ENCODE results near the gene AIFM2. TPM values are rescaled to one million over a fixed set of nuclear protein-coding genes. Genes with fewer than 3 reads are reported as not detected.
A peak's percentile ranks its signal among the peaks of the same experiment; 100 is the strongest.

AIFM2 gene
- total and polyA plus RNA-seq, 2 of the 13 experiments (the other 11 are each of a cell fraction or from before 2014, with no cell fraction given): 20.3 to 29.5 TPM

DNA sequence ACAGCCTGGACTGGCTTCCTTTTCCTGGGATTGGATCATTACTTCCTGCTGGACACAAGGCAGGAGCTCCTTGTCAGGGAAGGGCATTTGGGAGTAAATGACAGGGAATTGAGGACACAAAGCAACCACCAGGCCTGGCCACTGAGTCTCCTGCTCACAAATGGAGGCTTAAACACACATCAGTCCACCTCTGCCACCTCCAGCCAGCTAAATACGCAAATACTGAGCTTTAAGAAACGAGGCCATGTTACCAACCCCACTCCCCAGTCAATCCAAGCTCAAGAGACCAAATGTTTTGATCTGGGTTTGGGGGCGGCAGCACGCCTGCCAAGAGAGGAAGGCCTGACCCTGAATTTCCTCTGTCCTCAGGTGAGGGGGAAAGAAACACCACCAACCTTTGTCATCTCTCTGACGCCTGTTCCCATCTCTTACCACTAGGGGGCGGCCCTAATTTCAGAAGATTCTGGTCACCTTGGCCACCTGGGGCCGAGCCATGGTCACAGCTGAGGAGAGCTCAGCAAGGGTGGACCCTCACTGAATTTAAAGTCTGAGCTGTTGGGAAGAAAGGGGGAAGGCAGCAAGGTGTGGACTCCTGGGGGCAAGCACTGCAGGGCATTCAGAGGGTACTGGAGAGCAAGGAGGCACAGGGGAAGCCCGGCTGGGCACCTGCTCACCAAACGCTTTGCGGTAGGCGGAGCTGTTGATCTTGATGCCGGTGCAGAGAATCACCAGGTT, 16.5 kb downstream of the AIFM2 start (continued):
- TF ChIP-seq, protein P1, sequence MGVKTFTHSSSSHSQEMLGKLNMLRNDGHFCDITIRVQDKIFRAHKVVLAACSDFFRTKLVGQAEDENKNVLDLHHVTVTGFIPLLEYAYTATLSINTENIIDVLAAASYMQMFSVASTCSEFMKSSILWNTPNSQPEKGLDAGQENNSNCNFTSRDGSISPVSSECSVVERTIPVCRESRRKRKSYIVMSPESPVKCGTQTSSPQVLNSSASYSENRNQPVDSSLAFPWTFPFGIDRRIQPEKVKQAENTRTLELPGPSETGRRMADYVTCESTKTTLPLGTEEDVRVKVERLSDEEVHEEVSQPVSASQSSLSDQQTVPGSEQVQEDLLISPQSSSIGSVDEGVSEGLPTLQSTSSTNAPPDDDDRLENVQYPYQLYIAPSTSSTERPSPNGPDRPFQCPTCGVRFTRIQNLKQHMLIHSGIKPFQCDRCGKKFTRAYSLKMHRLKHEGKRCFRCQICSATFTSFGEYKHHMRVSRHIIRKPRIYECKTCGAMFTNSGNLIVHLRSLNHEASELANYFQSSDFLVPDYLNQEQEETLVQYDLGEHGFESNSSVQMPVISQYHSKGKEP (CRISPR knock-in tag; IDR thresholded peaks at IDR 0.05): no peak
- TF ChIP-seq GATAD2A (CRISPR knock-in tag; IDR thresholded peaks at IDR 0.05) (0 out of 2 replicates have a peak, but pooled peaks have one; percentile 19), EHMT2 (IDR thresholded peaks at IDR 0.05; ENCODE audit: borderline replicate concordance, low read depth, low read length) (no peak), ZBTB3 (CRISPR knock-in tag; IDR thresholded peaks at IDR 0.05; ENCODE audit: borderline replicate concordance, low read depth) (no peak), RXRA (CRISPR knock-in tag; IDR thresholded peaks at IDR 0.05) (no peak), XRCC5 (optimal IDR thresholded peaks at IDR 0.05; ENCODE audit: low read length) (peak; percentile 54), ZNF552 (CRISPR knock-in tag; IDR thresholded peaks at IDR 0.05; ENCODE audit: borderline replicate concordance) (no peak), MATR3 (CRISPR knock-in tag; IDR thresholded peaks at IDR 0.05) (no peak), PRDM4 (CRISPR knock-in tag; IDR thresholded peaks at IDR 0.05; ENCODE audit: borderline replicate concordance) (no peak), STAG1 (CRISPR knock-in tag; IDR thresholded peaks at IDR 0.05) (peak; percentile 67), ZMAT5 (CRISPR knock-in tag; IDR thresholded peaks at IDR 0.05; ENCODE audit: borderline replicate concordance, low read depth) (no peak), ZNF619 (CRISPR knock-in tag; IDR thresholded peaks at IDR 0.05) (0 out of 2 replicates have a peak, but pooled peaks have one; percentile 31), SMAD1 (CRISPR knock-in tag; IDR thresholded peaks at IDR 0.05; ENCODE audit: borderline replicate concordance, low read depth) (0 out of 2 replicates have a peak, but pooled peaks have one; percentile 36), CHD4 (IDR thresholded peaks at IDR 0.05; ENCODE audit: borderline replicate concordance, low read length) (no peak), ZNF235 (CRISPR knock-in tag; IDR thresholded peaks at IDR 0.05; ENCODE audit: borderline replicate concordance) (no peak), ZNF34 (CRISPR knock-in tag; IDR thresholded peaks at IDR 0.05; ENCODE audit: borderline replicate concordance) (no peak), NFYB (CRISPR knock-in tag; IDR thresholded peaks at IDR 0.05) (no peak)
- TF ChIP-seq, protein P2, sequence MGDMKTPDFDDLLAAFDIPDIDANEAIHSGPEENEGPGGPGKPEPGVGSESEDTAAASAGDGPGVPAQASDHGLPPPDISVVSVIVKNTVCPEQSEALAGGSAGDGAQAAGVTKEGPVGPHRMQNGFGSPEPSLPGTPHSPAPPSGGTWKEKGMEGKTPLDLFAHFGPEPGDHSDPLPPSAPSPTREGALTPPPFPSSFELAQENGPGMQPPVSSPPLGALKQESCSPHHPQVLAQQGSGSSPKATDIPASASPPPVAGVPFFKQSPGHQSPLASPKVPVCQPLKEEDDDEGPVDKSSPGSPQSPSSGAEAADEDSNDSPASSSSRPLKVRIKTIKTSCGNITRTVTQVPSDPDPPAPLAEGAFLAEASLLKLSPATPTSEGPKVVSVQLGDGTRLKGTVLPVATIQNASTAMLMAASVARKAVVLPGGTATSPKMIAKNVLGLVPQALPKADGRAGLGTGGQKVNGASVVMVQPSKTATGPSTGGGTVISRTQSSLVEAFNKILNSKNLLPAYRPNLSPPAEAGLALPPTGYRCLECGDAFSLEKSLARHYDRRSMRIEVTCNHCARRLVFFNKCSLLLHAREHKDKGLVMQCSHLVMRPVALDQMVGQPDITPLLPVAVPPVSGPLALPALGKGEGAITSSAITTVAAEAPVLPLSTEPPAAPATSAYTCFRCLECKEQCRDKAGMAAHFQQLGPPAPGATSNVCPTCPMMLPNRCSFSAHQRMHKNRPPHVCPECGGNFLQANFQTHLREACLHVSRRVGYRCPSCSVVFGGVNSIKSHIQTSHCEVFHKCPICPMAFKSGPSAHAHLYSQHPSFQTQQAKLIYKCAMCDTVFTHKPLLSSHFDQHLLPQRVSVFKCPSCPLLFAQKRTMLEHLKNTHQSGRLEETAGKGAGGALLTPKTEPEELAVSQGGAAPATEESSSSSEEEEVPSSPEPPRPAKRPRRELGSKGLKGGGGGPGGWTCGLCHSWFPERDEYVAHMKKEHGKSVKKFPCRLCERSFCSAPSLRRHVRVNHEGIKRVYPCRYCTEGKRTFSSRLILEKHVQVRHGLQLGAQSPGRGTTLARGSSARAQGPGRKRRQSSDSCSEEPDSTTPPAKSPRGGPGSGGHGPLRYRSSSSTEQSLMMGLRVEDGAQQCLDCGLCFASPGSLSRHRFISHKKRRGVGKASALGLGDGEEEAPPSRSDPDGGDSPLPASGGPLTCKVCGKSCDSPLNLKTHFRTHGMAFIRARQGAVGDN (CRISPR knock-in tag; IDR thresholded peaks at IDR 0.05): peak; percentile 64

All from HepG2 (cell line).